ENCODE results near the gene FITM2.
"Not testable (repeated sequence)": the region's sequence is repeated elsewhere in the genome, so short reads cannot be mapped to it uniquely, and the experiment has no call there.

FITM2 gene

GRCh38 chr20:44301285-44301684, 9.7 kb downstream of the FITM2 start:
- Histone ChIP-seq H3K27ac (ENCODE audit: low read length) (no peak overlapping the region), H3K36me3 (ENCODE audit: control insufficient read depth in 1 of 2, insufficient read depth in 2 of 2, low read length in 2 of 2) (peaks cover 0 to 1% of the 10 kb centered on the region in 2 donors)

GRCh38 chr20:44299011-44299535, 11.9 kb downstream of the FITM2 start:
- H3K4me3 ChIP-seq (ENCODE audit: low read depth in 1 of 2, low read length in 2 of 2); H3K36me3 ChIP-seq (ENCODE audit: control insufficient read depth in 1 of 2, insufficient read depth in 2 of 2, low read length in 2 of 2); H3K27me3 ChIP-seq (ENCODE audit: low read depth, low read length); H3K4me1 ChIP-seq (ENCODE audit: control insufficient read depth in 1 of 2, insufficient read depth in 2 of 2, low read length in 2 of 2); H3K27ac ChIP-seq (ENCODE audit: low read length); H3K9me3 ChIP-seq (ENCODE audit: control insufficient read depth in 1 of 2, low read length in 2 of 2): not testable (repeated sequence)

More at GRCh38 chr20:44301285-44301684, 9.7 kb downstream of the FITM2 start:
- no peaks in the 10 kb centered on the region for H3K9me3 ChIP-seq (ENCODE audit: control insufficient read depth in 1 of 2, low read length in 2 of 2)
- H3K27me3 ChIP-seq (ENCODE audit: low read depth, low read length), result no peaks in the 10 kb centered on the region
- H3K4me1 ChIP-seq (ENCODE audit: control insufficient read depth in 1 of 2, insufficient read depth in 2 of 2, low read length in 2 of 2), result no peaks in the 10 kb centered on the region
- no peak overlapping the region for H3K4me3 ChIP-seq (ENCODE audit: low read depth in 1 of 2, low read length in 2 of 2)

- Histone ChIP-seq H3K4me3 (ENCODE audit: low read depth in 1 of 2, low read length in 2 of 2) (no peak overlapping the region), H3K36me3 (ENCODE audit: control insufficient read depth in 1 of 2, insufficient read depth in 2 of 2, low read length in 2 of 2) (no peaks in the 10 kb centered on the region), H3K27ac (ENCODE audit: low read length) (no peak overlapping the region), H3K9me3 (ENCODE audit: control insufficient read depth in 1 of 2, low read length in 2 of 2) (no peaks in the 10 kb centered on the region), H3K27me3 (ENCODE audit: low read depth, low read length) (no peaks in the 10 kb centered on the region), H3K4me1 (ENCODE audit: control insufficient read depth in 1 of 2, insufficient read depth in 2 of 2, low read length in 2 of 2) (no peaks in the 10 kb centered on the region)
Observed at GRCh38 chr20:44297721-44298120, 13.3 kb downstream of the FITM2 start.

GRCh38 chr20:44296011-44296410, 15.0 kb downstream of the FITM2 start:
- no peaks in the 10 kb centered on the region for H3K9me3 ChIP-seq (ENCODE audit: control insufficient read depth in 1 of 2, low read length in 2 of 2)
- no peak overlapping the region for H3K4me3 ChIP-seq (ENCODE audit: low read depth in 1 of 2, low read length in 2 of 2)
- no peaks in the 10 kb centered on the region for H3K4me1 ChIP-seq (ENCODE audit: control insufficient read depth in 1 of 2, insufficient read depth in 2 of 2, low read length in 2 of 2)
- no peaks in the 10 kb centered on the region for H3K36me3 ChIP-seq (ENCODE audit: control insufficient read depth in 1 of 2, insufficient read depth in 2 of 2, low read length in 2 of 2)
- no peaks in the 10 kb centered on the region for H3K27me3 ChIP-seq (ENCODE audit: low read depth, low read length)
- no peak overlapping the region for H3K27ac ChIP-seq (ENCODE audit: low read length)

- peaks cover 0 to 3% of the 10 kb centered on the region in 2 donors for H3K4me1 ChIP-seq (ENCODE audit: control insufficient read depth in 1 of 2, insufficient read depth in 2 of 2, low read length in 2 of 2)
- no peaks in the 10 kb centered on the region for H3K36me3 ChIP-seq (ENCODE audit: control insufficient read depth in 1 of 2, insufficient read depth in 2 of 2, low read length in 2 of 2)
- no peak overlapping the region for H3K4me3 ChIP-seq (ENCODE audit: low read depth in 1 of 2, low read length in 2 of 2)
- H3K9me3 ChIP-seq (ENCODE audit: control insufficient read depth in 1 of 2, low read length in 2 of 2), result no peaks in the 10 kb centered on the region
- no peaks in the 10 kb centered on the region for H3K27me3 ChIP-seq (ENCODE audit: low read depth, low read length)
- H3K27ac ChIP-seq (ENCODE audit: low read length), result no peak overlapping the region
Observed at GRCh38 chr20:44291754-44292153, 19.2 kb downstream of the FITM2 start.

- H3K36me3 ChIP-seq (ENCODE audit: control insufficient read depth in 1 of 2, insufficient read depth in 2 of 2, low read length in 2 of 2), result no peaks in the 10 kb centered on the region
- no peak overlapping the region for H3K4me3 ChIP-seq (ENCODE audit: low read depth in 1 of 2, low read length in 2 of 2)
- no peak overlapping the region for H3K27ac ChIP-seq (ENCODE audit: low read length)
- H3K4me1 ChIP-seq (ENCODE audit: control insufficient read depth in 1 of 2, insufficient read depth in 2 of 2, low read length in 2 of 2), result peaks cover 0 to 3% of the 10 kb centered on the region in 2 donors
- no peaks in the 10 kb centered on the region for H3K27me3 ChIP-seq (ENCODE audit: low read depth, low read length)
- no peaks in the 10 kb centered on the region for H3K9me3 ChIP-seq (ENCODE audit: control insufficient read depth in 1 of 2, low read length in 2 of 2)
Observed at GRCh38 chr20:44288252-44288651, 22.8 kb downstream of the FITM2 start.

GRCh38 chr20:44287272-44288097, 23.5 kb downstream of the FITM2 start:
- peaks cover 0 to 3% of the 10 kb centered on the region in 2 donors for H3K4me1 ChIP-seq (ENCODE audit: control insufficient read depth in 1 of 2, insufficient read depth in 2 of 2, low read length in 2 of 2)
- H3K36me3 ChIP-seq (ENCODE audit: control insufficient read depth in 1 of 2, insufficient read depth in 2 of 2, low read length in 2 of 2), result no peaks in the 10 kb centered on the region
- no peak overlapping the region for H3K4me3 ChIP-seq (ENCODE audit: low read depth in 1 of 2, low read length in 2 of 2)
- no peaks in the 10 kb centered on the region for H3K9me3 ChIP-seq (ENCODE audit: control insufficient read depth in 1 of 2, low read length in 2 of 2)
- no peaks in the 10 kb centered on the region for H3K27me3 ChIP-seq (ENCODE audit: low read depth, low read length)
- H3K27ac ChIP-seq (ENCODE audit: low read length), result no peak overlapping the region

- H3K4me1 ChIP-seq (ENCODE audit: control insufficient read depth in 1 of 2, insufficient read depth in 2 of 2, low read length in 2 of 2), result peaks cover 0 to 3% of the 10 kb centered on the region in 2 donors
- H3K36me3 ChIP-seq (ENCODE audit: control insufficient read depth in 1 of 2, insufficient read depth in 2 of 2, low read length in 2 of 2), result no peaks in the 10 kb centered on the region
- no peak overlapping the region for H3K4me3 ChIP-seq (ENCODE audit: low read depth in 1 of 2, low read length in 2 of 2)
- H3K27ac ChIP-seq (ENCODE audit: low read length), result no peak overlapping the region
- no peaks in the 10 kb centered on the region for H3K9me3 ChIP-seq (ENCODE audit: control insufficient read depth in 1 of 2, low read length in 2 of 2)
- no peaks in the 10 kb centered on the region for H3K27me3 ChIP-seq (ENCODE audit: low read depth, low read length)
Observed at GRCh38 chr20:44284032-44284431, 27.0 kb downstream of the FITM2 start.

- peaks cover 0 to 3% of the 10 kb centered on the region in 2 donors for H3K4me1 ChIP-seq (ENCODE audit: control insufficient read depth in 1 of 2, insufficient read depth in 2 of 2, low read length in 2 of 2)
- H3K27ac ChIP-seq (ENCODE audit: low read length), result no peak overlapping the region
- H3K9me3 ChIP-seq (ENCODE audit: control insufficient read depth in 1 of 2, low read length in 2 of 2), result no peaks in the 10 kb centered on the region
Observed at GRCh38 chr20:44282192-44282591, 28.8 kb downstream of the FITM2 start.

GRCh38 chr20:44280387-44280786, 30.6 kb downstream of the FITM2 start:
- Histone ChIP-seq H3K36me3 (ENCODE audit: control insufficient read depth in 1 of 2, insufficient read depth in 2 of 2, low read length in 2 of 2) (no peaks in the 10 kb centered on the region), H3K4me3 (ENCODE audit: low read depth in 1 of 2, low read length in 2 of 2) (no peak overlapping the region), H3K9me3 (ENCODE audit: control insufficient read depth in 1 of 2, low read length in 2 of 2) (no peaks in the 10 kb centered on the region), H3K27ac (ENCODE audit: low read length) (no peak overlapping the region), H3K27me3 (ENCODE audit: low read depth, low read length) (no peaks in the 10 kb centered on the region), H3K4me1 (ENCODE audit: control insufficient read depth in 1 of 2, insufficient read depth in 2 of 2, low read length in 2 of 2) (no peaks in the 10 kb centered on the region)

More at GRCh38 chr20:44282192-44282591, 28.8 kb downstream of the FITM2 start:
- H3K36me3 ChIP-seq (ENCODE audit: control insufficient read depth in 1 of 2, insufficient read depth in 2 of 2, low read length in 2 of 2), result no peaks in the 10 kb centered on the region
- H3K4me3 ChIP-seq (ENCODE audit: low read depth in 1 of 2, low read length in 2 of 2), result no peak overlapping the region
- H3K27me3 ChIP-seq (ENCODE audit: low read depth, low read length), result no peaks in the 10 kb centered on the region

- H3K27me3 ChIP-seq (ENCODE audit: low read depth, low read length), result no peaks in the 10 kb centered on the region
- H3K4me1 ChIP-seq (ENCODE audit: control insufficient read depth in 1 of 2, insufficient read depth in 2 of 2, low read length in 2 of 2), result no peaks in the 10 kb centered on the region
- no peak overlapping the region for H3K27ac ChIP-seq (ENCODE audit: low read length)
- H3K4me3 ChIP-seq (ENCODE audit: low read depth in 1 of 2, low read length in 2 of 2), result no peak overlapping the region
- no peaks in the 10 kb centered on the region for H3K36me3 ChIP-seq (ENCODE audit: control insufficient read depth in 1 of 2, insufficient read depth in 2 of 2, low read length in 2 of 2)
- H3K9me3 ChIP-seq (ENCODE audit: control insufficient read depth in 1 of 2, low read length in 2 of 2), result no peaks in the 10 kb centered on the region
Observed at GRCh38 chr20:44279228-44279627, 31.8 kb downstream of the FITM2 start.

Measured in muscle layer of duodenum (tissue), 2 donors.